A673 (cell line): Measurements from ENCODE around the gene CARF. TPM values are rescaled to one million over a fixed set of nuclear protein-coding genes. Genes with fewer than 3 reads are reported as not detected.
A peak's percentile ranks its signal among the peaks of the same experiment; 100 is the strongest.
"Not testable (repeated sequence)": the region's sequence is repeated elsewhere in the genome, so short reads cannot be mapped to it uniquely, and the experiment has no call there.

Experiments used
- BruUV-seq: library from RNA; stranded (reverse); fragments of 400-500 nt; replicated peaks from 2 replicates; lab custom pipeline; 2021; lab: Mats Ljungman, UMichigan
- CTCF ChIA-PET: fragments of 300-600 bp; sonication (Branson Sonifier 250); formaldehyde crosslinking; loops from one replicate; lab custom pipeline; 2022; ENCODE audit warnings: antibody characterized with exemption; lab: Charles Lee
- POLR2A ChIA-PET: fragments of 300-600 bp; sonication (Branson Sonifier 250); formaldehyde crosslinking; loops from one replicate; lab custom pipeline; 2022; ENCODE audit warnings: antibody characterized with exemption; ENCODE audit not compliant: low non-redundant PET; lab: Charles Lee
- DNase-seq: peaks from one replicate; pipeline ENCODE4 v3.0.0-alpha.2; 2015; ENCODE audit warnings: low spot score
- H3K27ac ChIP-seq: fragments of 200-600 bp; sonication (generic); 2 replicates; pipeline ENCODE4 v1.5.1; 2016; ENCODE audit warnings: mixed run types, low read depth, mild to moderate bottlenecking, mixed read lengths, antibody characterized with exemption, low read length; ENCODE audit not compliant: poor library complexity, severe bottlenecking
- H3K27me3 ChIP-seq: fragments of 200-600 bp; sonication (generic); replicated peaks from 2 replicates; pipeline ENCODE4 v1.6.1; 2017; ENCODE audit warnings: mixed run types, low read depth, mild to moderate bottlenecking, mixed read lengths, antibody characterized with exemption, low read length; ENCODE audit not compliant: insufficient read depth, poor library complexity
- H3K36me3 ChIP-seq: fragments of 200-600 bp; sonication (generic); 2 replicates; pipeline ENCODE4 v1.6.1; 2016; ENCODE audit warnings: mixed run types, mild to moderate bottlenecking, mixed read lengths, antibody characterized with exemption, low read length; ENCODE audit not compliant: insufficient read depth, poor library complexity, severe bottlenecking
- H3K4me1 ChIP-seq: fragments of 200-600 bp; sonication (generic); 2 replicates; pipeline ENCODE4 v1.6.1; 2017; ENCODE audit warnings: mixed run types, mild to moderate bottlenecking, mixed read lengths, antibody characterized with exemption, low read length; ENCODE audit not compliant: insufficient read depth, poor library complexity, severe bottlenecking
- H3K4me3 ChIP-seq: fragments of 200-600 bp; sonication (generic); 2 replicates; pipeline ENCODE4 v1.5.1; 2016; ENCODE audit warnings: low read depth, mixed run types, mild to moderate bottlenecking, mixed read lengths, low read length; ENCODE audit not compliant: poor library complexity, severe bottlenecking
- H3K9me3 ChIP-seq: fragments of 200-600 bp; sonication (generic); 2 replicates; pipeline ENCODE4 v1.6.1; 2016; ENCODE audit warnings: mixed run types, low read depth, mild to moderate bottlenecking, mixed read lengths, antibody characterized with exemption, low read length; ENCODE audit not compliant: poor library complexity, severe bottlenecking
- CTCF ChIP-seq: fragments of 300-800, 200-600 bp; sonication (generic); conservative IDR thresholded peaks from 2 replicates; pipeline ENCODE4 v1.5.1; 2017; ENCODE audit warnings: low read depth, mild to moderate bottlenecking, antibody characterized with exemption, low read length, moderate library complexity, mixed read lengths
- EZH2 ChIP-seq: fragments of 200-600 bp; sonication (generic); IDR thresholded peaks from 2 replicates; pipeline ENCODE4 v1.6.1; 2017; ENCODE audit warnings: borderline replicate concordance, low read depth, mild to moderate bottlenecking, mixed read lengths, antibody characterized with exemption, low read length; ENCODE audit not compliant: poor library complexity, severe bottlenecking
- intact Hi-C: fragments of 100-400 bp; cut with micrococcal nuclease; formaldehyde crosslinking; loops from one replicate; pipeline ENCODE4 v1.10.0; 2022; ENCODE audit not compliant: unreplicated experiment
- total RNA-seq: library from RNA; stranded (reverse); gene quantifications from 2 replicates; pipeline ENCODE4 v1.2.3, GENCODE V29; 2021

The CARF gene
- total RNA-seq, 1 experiment from 2014 or later: 5.1 TPM

GRCh38 chr2:202883987-202884675, 27.9 kb upstream of the CARF start:
- Histone ChIP-seq H3K9me3 (no peaks in the 10 kb centered on the region), H3K4me3 (no peak overlapping the region), H3K27me3 (no peaks in the 10 kb centered on the region), H3K4me1 (no peaks in the 10 kb centered on the region), H3K27ac (no peak overlapping the region), H3K36me3 (peaks cover 40% of the 10 kb centered on the region)
- intact Hi-C loops: no loop called here
- DNase-seq: peak; percentile 2
- BruUV-seq: no TSS peak
- CTCF ChIA-PET: no interaction called here
- TF ChIP-seq EZH2 (no peak), CTCF (no peak)
- POLR2A ChIA-PET: no interaction called here

GRCh38 chr2:202885190-202885589, 26.9 kb upstream of the CARF start:
- DNase-seq: no peak
- BruUV-seq: no TSS peak
- Histone ChIP-seq H3K9me3 (no peaks in the 10 kb centered on the region), H3K27ac (no peak overlapping the region), H3K4me3 (no peak overlapping the region), H3K27me3 (no peaks in the 10 kb centered on the region), H3K36me3 (peaks cover 37% of the 10 kb centered on the region), H3K4me1 (no peaks in the 10 kb centered on the region)
- TF ChIP-seq EZH2 (no peak), CTCF (no peak)
- ChIA-PET CTCF (no interaction called here), POLR2A (no interaction called here)
- intact Hi-C loops: no loop called here

GRCh38 chr2:202905507-202905906, 6.6 kb upstream of the CARF start:
- H3K4me3 ChIP-seq, BruUV-seq, DNase-seq, H3K9me3 ChIP-seq, H3K4me1 ChIP-seq, CTCF ChIA-PET, H3K27ac ChIP-seq, POLR2A ChIA-PET, intact Hi-C loops, H3K27me3 ChIP-seq: not testable (repeated sequence)
- H3K36me3 ChIP-seq: peaks cover 28% of the 10 kb centered on the region

- no peaks in the 10 kb centered on the region for H3K4me1 ChIP-seq
- H3K4me3 ChIP-seq: no peak overlapping the region
- BruUV-seq: no TSS peak
- DNase-seq: no peak
- no peak overlapping the region for H3K27ac ChIP-seq
- H3K36me3 ChIP-seq: peaks cover 22% of the 10 kb centered on the region
- no peaks in the 10 kb centered on the region for H3K27me3 ChIP-seq
- ChIA-PET POLR2A (no interaction called here), CTCF (no interaction called here)
- TF ChIP-seq CTCF: no peak
- no peak for TF ChIP-seq EZH2
- H3K9me3 ChIP-seq: no peaks in the 10 kb centered on the region
- intact Hi-C loops: no loop called here
Observed at GRCh38 chr2:202908186-202908585, 3.9 kb upstream of the CARF start.
